DMS153 treated with DMSO at 0.1 percent for 48 hours (cell line): ENCODE data around the gene TSTD1.
"Not testable (repeated sequence)": the region's sequence is repeated elsewhere in the genome, so short reads cannot be mapped to it uniquely, and the experiment has no call there.

Experiments used
- DNase-seq: peaks from one replicate; lab custom pipeline; 2025; ENCODE audit not compliant: unreplicated experiment; lab: John Stamatoyannopoulos, UW

The TSTD1 gene

GRCh38 chr1:161009602-161010211, 29.1 kb downstream of the TSTD1 start:
- DNase-seq, result no peak

GRCh38 chr1:161008869-161009510, 29.8 kb downstream of the TSTD1 start:
- no peak for DNase-seq

- no peak for DNase-seq
These were observed 31.4 kb downstream of the TSTD1 start for GRCh38 chr1:161007369-161007768.

- DNase-seq, result no peak
These were observed 32.2 kb downstream of the TSTD1 start for GRCh38 chr1:161006563-161006962.

- no peak for DNase-seq
These were observed 37.2 kb downstream of the TSTD1 start for GRCh38 chr1:161001525-161001924.

- no peak for DNase-seq
These were observed 37.9 kb downstream of the TSTD1 start for GRCh38 chr1:161000736-161001480.

- no peak for DNase-seq
These were observed 39.4 kb downstream of the TSTD1 start for GRCh38 chr1:160999376-160999775.

GRCh38 chr1:160997323-160998038, 41.3 kb downstream of the TSTD1 start:
- DNase-seq, result no peak

GRCh38 chr1:160996178-160996577, 42.6 kb downstream of the TSTD1 start:
- DNase-seq, result no peak

GRCh38 chr1:160993544-160994193, 45.1 kb downstream of the TSTD1 start:
- peak; percentile 55 for DNase-seq

- not testable (repeated sequence) for DNase-seq
These were observed 46.7 kb downstream of the TSTD1 start for GRCh38 chr1:160992036-160992435.
